ENCODE measurements around the gene USP48.
"Not testable (repeated sequence)": the region's sequence is repeated elsewhere in the genome, so short reads cannot be mapped to it uniquely, and the experiment has no call there.

Gene USP48

DNA sequence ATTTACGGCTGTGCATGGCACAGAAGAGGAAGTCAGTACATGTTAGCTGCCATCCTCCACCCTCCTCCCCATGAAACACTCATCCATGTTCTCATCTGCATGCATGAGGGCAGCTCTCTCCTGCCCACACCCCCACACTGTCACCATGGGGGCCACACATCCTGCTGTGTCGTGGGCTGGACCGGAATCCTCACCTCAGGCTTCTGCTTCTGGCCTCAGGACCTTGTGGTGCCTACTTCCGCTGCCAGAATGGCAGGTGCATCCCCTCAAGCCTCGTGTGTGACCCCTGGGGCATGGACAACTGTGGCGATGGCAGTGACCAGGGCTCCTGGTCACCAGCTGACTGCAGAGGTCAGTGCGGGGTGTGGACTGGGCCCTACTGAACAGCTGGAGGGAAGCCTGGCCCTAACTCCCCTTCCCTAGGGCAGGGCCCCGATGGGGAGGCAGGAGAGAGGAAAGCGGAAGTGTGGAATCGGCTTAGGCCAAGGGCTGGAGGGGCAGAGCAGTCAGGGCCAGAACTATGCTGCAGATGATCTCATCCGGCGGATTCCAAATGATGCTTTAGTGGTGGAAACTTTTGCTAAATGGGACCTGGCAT lies 32.9 kb upstream of the USP48 start:
- no peak for DNase-seq (ENCODE audit: low read depth, low spot score)

DNA sequence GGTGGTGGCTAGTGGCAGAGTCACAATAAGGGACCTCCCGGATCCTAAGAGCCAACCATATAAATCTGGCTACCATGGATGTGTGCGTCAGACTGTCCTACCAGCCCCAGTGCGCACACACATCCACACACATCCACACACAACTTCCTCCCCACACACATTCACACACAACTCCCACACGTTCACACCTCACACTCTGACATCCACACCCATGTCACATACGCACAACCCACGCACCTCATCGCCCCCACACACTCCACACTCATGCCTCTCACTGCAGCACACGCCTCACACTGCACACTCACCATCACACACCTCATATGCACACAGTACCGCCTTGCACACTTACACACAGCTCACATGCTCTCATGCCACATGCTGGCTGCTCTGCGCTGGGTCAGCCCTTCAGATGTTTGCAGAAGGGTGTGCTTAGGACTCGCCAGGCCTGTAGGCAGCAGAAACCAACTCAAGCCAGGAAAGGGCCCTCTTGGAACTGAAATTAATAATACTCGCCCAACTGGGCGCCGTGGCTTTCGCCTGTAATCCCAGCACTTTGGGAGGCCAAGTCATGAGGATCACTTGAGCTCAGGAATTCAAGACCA lies 32.1 kb upstream of the USP48 start:
- DNase-seq (ENCODE audit: low read depth, low spot score) = no peak

- DNase-seq (ENCODE audit: low read depth, low spot score) = peak; percentile 48
These were observed 31.4 kb upstream of the USP48 start for GRCh38 chr1:21814241-21814918.

GRCh38 chr1:21813542-21813941 lies 30.6 kb upstream of the USP48 start:
- DNase-seq (ENCODE audit: low read depth, low spot score) = no peak

DNA sequence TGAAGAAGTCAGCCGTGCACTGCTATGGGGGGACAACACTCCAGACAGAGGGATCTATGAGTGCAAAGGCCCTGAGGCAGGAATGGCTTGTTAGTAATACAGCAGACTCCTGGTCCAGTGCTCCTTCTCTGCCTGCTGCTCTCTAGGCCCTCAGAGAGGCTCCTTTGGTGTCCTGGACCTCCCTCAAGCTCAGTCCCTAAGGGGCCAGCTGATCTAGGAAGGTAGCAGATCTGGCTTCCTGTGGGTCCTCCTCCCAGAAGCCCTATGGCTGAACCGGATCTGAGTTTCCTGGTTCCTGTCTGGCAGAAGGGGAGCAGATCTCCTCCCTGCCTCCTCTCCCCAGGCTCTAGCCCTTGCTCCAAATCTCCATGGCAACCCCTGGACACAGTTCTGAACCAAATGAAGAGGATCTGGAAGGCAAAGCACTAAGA lies 28.9 kb upstream of the USP48 start, which contains the start of gene LDLRAD2:
LDLRAD2 (plus strand) TSS at position 391 of the 431 bp plus-strand sequence. CDS start 187 bp downstream, outside the sequence.
- DNase-seq (ENCODE audit: low read depth, low spot score) = no peak

DNA sequence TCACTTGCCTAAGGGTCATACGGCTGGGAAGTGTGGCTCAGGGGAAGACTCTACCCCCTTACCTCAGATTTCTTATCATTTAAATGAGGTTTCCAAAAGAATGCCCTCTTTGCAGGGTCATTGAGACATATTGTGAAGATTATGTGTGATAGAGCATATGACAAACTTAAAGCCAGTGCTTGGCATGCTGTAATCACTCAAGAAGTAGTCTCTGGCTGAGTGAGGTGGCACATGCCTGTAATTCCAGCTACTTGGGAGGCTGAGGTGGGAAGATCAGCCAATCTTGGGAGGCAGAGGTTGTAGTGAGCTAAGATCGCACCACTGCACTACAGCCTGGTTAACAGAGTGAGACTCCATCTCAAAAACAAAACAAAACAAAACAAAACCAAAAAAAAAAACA lies 21.6 kb upstream of the USP48 start:
- DNase-seq (ENCODE audit: low read depth, low spot score) = peak; percentile 24

GRCh38 chr1:21801100-21801499 lies 18.2 kb upstream of the USP48 start:
- no peak for DNase-seq (ENCODE audit: low read depth, low spot score)

- no peak for DNase-seq (ENCODE audit: low read depth, low spot score)
These were observed 16.8 kb upstream of the USP48 start for GRCh38 chr1:21799730-21800129.

- DNase-seq (ENCODE audit: low read depth, low spot score) = no peak
These were observed 12.1 kb upstream of the USP48 start for GRCh38 chr1:21795075-21795474.

DNA sequence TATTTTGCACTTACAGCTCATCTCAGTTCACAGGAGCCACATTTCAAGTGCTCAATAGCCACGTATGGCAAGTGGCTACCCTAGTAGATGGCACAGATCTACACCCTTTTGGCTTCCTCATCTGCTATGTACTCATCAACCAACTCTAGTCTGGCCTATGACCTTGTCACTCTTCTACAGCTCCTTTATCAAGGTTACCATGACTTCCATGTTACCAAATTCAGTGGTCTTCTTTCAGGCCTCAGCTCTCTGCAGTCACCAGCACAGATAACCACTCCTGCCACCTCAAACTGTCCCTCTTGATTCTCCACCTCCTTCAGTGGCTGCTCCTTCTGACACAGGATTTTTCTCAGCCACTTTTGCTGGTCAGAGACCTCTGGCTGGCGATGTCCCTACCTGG lies 11.7 kb upstream of the USP48 start:
- DNase-seq (ENCODE audit: low read depth, low spot score) = no peak

DNA sequence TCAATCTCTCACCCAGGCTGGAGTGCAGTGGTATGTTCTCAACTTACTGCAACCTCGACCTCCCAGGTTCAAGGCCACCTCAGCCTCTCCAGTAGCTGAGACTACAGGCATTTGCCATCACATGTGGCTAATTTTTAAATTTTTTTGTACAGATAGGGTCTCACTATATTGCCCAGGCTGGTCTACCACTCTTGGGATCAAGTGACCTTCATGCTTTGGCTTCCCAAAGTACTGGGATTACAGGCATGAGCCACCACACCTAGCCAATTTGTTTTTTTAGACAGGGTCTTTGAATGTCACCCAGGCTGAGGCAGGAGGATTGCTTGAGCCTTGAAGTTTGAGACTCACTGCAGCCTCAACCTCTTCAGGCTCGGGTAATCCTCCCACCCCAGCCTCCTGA lies 10.2 kb upstream of the USP48 start:
- DNase-seq (ENCODE audit: low read depth, low spot score) = no peak

GRCh38 chr1:21786640-21787039 lies 3.7 kb upstream of the USP48 start:
- DNase-seq (ENCODE audit: low read depth, low spot score) = no peak

- DNase-seq (ENCODE audit: low read depth, low spot score) = not testable (repeated sequence)
These were observed 2.8 kb upstream of the USP48 start for GRCh38 chr1:21785764-21786163.

DNA sequence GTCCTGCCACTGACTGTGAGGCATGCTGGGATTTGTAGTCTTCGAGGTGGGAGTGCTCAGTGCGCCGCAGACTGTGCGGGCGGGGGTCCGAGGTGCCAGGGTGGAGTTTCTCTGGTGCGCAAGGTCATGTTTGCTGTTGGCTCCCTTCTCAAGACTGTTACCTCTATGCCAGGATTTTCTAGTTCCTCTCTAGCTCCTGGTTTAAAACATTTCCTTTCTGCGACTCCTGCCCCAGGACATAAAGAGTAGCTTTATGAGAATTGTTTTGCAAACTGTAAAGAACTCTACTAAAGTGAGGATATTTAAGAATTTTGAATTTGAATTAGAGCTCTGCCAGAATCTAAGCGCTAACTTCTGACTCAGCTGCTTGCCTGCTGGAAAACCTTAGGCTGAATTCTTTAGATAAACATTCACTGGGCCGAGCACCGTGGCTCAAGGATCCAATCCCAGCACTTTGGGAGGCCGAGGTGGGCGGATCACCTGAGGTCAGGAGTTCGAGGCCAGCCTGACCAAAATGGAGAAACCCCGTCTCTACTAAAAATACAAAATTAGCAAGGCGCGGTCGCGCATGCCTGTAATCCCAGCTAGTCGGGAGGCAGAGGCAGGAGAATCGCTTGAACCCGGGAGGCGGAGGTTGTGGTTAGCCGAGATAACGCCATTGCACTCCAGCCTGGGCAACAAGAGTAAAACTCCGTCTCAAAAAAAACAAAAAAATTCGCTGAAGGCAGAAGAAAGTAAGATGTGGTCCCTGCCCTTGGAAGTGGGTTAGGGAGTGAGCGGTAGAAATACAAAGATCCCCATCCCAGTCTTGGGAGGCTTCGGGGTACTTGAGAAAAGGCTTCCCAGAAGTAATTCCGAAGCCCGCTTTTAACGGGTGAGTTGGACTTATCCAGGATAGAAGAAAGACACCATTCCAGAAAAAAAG lies 992 bp upstream of the USP48 start:
- DNase-seq (ENCODE audit: low read depth, low spot score) = peak; percentile 98

GRCh38 chr1:21782349-21782867 lies 541 bp downstream of the USP48 start:
- DNase-seq (ENCODE audit: low read depth, low spot score) = peak; percentile 78

GRCh38 chr1:21781815-21782348 lies 1.1 kb downstream of the USP48 start:
- DNase-seq (ENCODE audit: low read depth, low spot score) = peak; percentile 78

DNA sequence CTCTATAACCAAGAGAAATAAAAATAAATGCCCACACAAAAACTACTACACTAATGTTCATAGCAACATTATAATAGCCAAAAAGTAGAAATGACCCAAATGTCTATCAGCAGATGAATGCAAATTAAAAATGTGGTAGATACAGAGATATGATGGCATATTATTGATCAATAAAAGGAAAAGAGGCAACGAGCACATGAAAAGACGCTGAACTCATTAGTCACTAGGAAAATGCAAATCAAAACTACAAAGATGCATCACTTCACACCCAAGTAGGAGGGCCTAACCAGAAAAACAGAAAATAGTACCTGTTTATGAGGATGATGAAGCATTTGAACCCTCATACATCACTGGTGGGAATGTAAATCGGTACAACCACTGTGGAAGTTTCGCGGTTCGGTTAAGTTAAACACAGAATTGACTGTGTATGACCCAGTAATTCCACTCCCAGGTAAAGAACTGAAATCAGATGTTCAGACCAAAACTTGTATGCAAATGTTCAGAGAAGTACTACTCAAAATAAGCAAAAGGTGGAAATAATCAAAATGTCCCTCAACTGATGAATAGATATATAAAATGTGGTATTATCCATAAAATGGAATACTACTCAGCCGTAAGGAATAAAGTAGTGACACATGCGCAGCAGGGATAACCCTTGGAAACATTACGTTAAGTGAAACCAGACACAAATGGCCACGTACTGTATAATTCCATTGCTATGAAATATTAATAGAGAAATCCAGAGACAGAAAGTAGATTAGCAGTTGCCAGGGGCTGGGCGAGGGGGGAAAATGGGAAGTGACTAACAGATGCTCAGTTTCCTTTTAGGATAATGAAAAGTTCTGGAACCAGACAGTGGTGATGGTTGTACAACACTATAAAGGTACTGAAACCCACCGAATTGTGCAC lies 3.1 kb downstream of the USP48 start:
- DNase-seq (ENCODE audit: low read depth, low spot score) = no peak

DNA sequence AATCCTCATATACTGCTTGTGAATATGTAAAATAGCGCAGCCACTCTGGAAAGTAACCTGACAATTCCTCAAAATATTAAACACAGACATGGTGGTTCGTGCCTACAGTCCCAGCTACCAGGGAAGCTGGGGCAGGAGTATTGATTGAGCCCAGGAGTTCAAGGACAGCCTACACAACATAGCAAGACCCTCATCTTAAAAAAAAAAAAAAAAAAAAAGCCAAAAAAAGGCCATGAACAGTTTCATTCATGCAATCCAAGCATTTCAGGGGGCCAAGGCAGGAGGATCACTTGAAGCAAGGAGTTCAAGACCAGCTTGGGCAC lies 4.6 kb downstream of the USP48 start:
- DNase-seq (ENCODE audit: low read depth, low spot score) = no peak

- not testable (repeated sequence) for DNase-seq (ENCODE audit: low read depth, low spot score)
These were observed 6.0 kb downstream of the USP48 start for GRCh38 chr1:21776925-21777324.

- no peak for DNase-seq (ENCODE audit: low read depth, low spot score)
These were observed 6.9 kb downstream of the USP48 start for GRCh38 chr1:21775985-21776562.

Data from astrocyte of the hippocampus (primary cell).